NT2/D1 (cell line): ENCODE results near the gene TBC1D8B.

Experiments
- SUZ12 ChIP-seq: IDR thresholded peaks from 2 replicates; pipeline ENCODE4 v1.6.1; 2011; ENCODE audit not compliant: insufficient read length, insufficient read depth; ENCODE audit errors: extremely low read depth
- YY1 ChIP-seq: IDR thresholded peaks from 2 replicates; pipeline ENCODE4 v1.6.1; 2011; ENCODE audit not compliant: insufficient read length, insufficient read depth

GRCh38 chrX:106802063-106802387, 448 bp upstream of the TBC1D8B start:
- TF ChIP-seq SUZ12 (no peak), YY1 (no peak)
